Measurements from ENCODE around the gene PGLYRP4.
"Not testable (repeated sequence)": the region's sequence is repeated elsewhere in the genome, so short reads cannot be mapped to it uniquely, and the experiment has no call there.

Gene PGLYRP4

GRCh38 chr1:153316013-153316412, 32.6 kb downstream of the PGLYRP4 start:
- H3K23ac ChIP-seq (ENCODE audit: low read length in 2 of 2); H3K27me3 ChIP-seq (ENCODE audit: control insufficient read depth in 1 of 2, insufficient read depth in 1 of 2, low read length in 2 of 2); H3K9me3 ChIP-seq (ENCODE audit: control insufficient read depth, low read length); H4K91ac ChIP-seq (ENCODE audit: low read length); H2BK120ac ChIP-seq (ENCODE audit: low read depth, low read length); H3K14ac ChIP-seq (ENCODE audit: low read length in 2 of 2); H3K18ac ChIP-seq (ENCODE audit: low read depth in 1 of 2, low read length in 2 of 2); H3K4ac ChIP-seq (ENCODE audit: low read depth in 1 of 2, low read length in 2 of 2); H3K9ac ChIP-seq (ENCODE audit: low read length); H3K36me3 ChIP-seq (ENCODE audit: control insufficient read depth in 1 of 2, insufficient read depth in 2 of 2, low read depth in 1 of 2, low read length in 2 of 2); H3K79me1 ChIP-seq (replicated peaks; ENCODE audit: low read length, poor library complexity, severe bottlenecking); DNase-seq; H2BK5ac ChIP-seq (ENCODE audit: low read depth, low read length, poor library complexity, severe bottlenecking); H2AK5ac ChIP-seq (ENCODE audit: low read length, severe bottlenecking); H3K4me1 ChIP-seq (ENCODE audit: control insufficient read depth, insufficient read depth, low read depth, low read length); H2BK15ac ChIP-seq (ENCODE audit: low read depth, poor library complexity, severe bottlenecking); H4K8ac ChIP-seq (ENCODE audit: low read length); H3K4me3 ChIP-seq (ENCODE audit: insufficient read depth in 1 of 2, low read depth in 1 of 2, low read length in 2 of 2); H2BK12ac ChIP-seq (ENCODE audit: low read length in 2 of 2); H3K4me2 ChIP-seq (ENCODE audit: low read length, poor library complexity, severe bottlenecking); H2AFZ ChIP-seq (ENCODE audit: low read depth, low read length); H3K27ac ChIP-seq (ENCODE audit: low read length, poor library complexity, severe bottlenecking): not testable (repeated sequence)

- H2BK15ac ChIP-seq (ENCODE audit: low read depth, poor library complexity, severe bottlenecking); H2BK5ac ChIP-seq (ENCODE audit: low read depth, low read length, poor library complexity, severe bottlenecking); H3K4ac ChIP-seq (ENCODE audit: low read depth in 1 of 2, low read length in 2 of 2); H2AFZ ChIP-seq (ENCODE audit: low read depth, low read length); DNase-seq; H3K14ac ChIP-seq (ENCODE audit: low read length in 2 of 2); H2BK12ac ChIP-seq (ENCODE audit: low read length in 2 of 2); H3K9me3 ChIP-seq (ENCODE audit: control insufficient read depth, low read length); H3K9ac ChIP-seq (ENCODE audit: low read length); H4K91ac ChIP-seq (ENCODE audit: low read length); H3K27me3 ChIP-seq (ENCODE audit: control insufficient read depth in 1 of 2, insufficient read depth in 1 of 2, low read length in 2 of 2); H3K4me3 ChIP-seq (ENCODE audit: insufficient read depth in 1 of 2, low read depth in 1 of 2, low read length in 2 of 2); H3K23ac ChIP-seq (ENCODE audit: low read length in 2 of 2); H3K18ac ChIP-seq (ENCODE audit: low read depth in 1 of 2, low read length in 2 of 2); H3K79me1 ChIP-seq (replicated peaks; ENCODE audit: low read length, poor library complexity, severe bottlenecking); H3K36me3 ChIP-seq (ENCODE audit: control insufficient read depth in 1 of 2, insufficient read depth in 2 of 2, low read depth in 1 of 2, low read length in 2 of 2); H2BK120ac ChIP-seq (ENCODE audit: low read depth, low read length); H3K4me1 ChIP-seq (ENCODE audit: control insufficient read depth, insufficient read depth, low read depth, low read length); H4K8ac ChIP-seq (ENCODE audit: low read length); H2AK5ac ChIP-seq (ENCODE audit: low read length, severe bottlenecking); H3K4me2 ChIP-seq (ENCODE audit: low read length, poor library complexity, severe bottlenecking); H3K27ac ChIP-seq (ENCODE audit: low read length, poor library complexity, severe bottlenecking): not testable (repeated sequence)
Observed at GRCh38 chr1:153314388-153314787, 34.3 kb downstream of the PGLYRP4 start.

- 69% methylated on average over 2 of the region's 2 CpGs for WGBS
- no peaks in the 10 kb centered on the region for H3K4me1 ChIP-seq (ENCODE audit: control insufficient read depth, insufficient read depth, low read depth, low read length)
Observed at GRCh38 chr1:153313288-153313687, 35.4 kb downstream of the PGLYRP4 start.

GRCh38 chr1:153312570-153313186, 36.0 kb downstream of the PGLYRP4 start, which contains the start of gene PGLYRP3:
Gene PGLYRP3 (minus strand): TSS chr1:153312952. CDS start chr1:153310665, 2,287 bp downstream.
- Histone ChIP-seq H2BK5ac (ENCODE audit: low read depth, low read length, poor library complexity, severe bottlenecking) (no peak within 1 kb of the TSS), H3K36me3 (ENCODE audit: control insufficient read depth in 1 of 2, insufficient read depth in 2 of 2, low read depth in 1 of 2, low read length in 2 of 2) (no peaks in the 10 kb centered on the region), H3K9ac (ENCODE audit: low read length) (no peak within 1 kb of the TSS), H3K27ac (ENCODE audit: low read length, poor library complexity, severe bottlenecking) (no peak within 1 kb of the TSS), H3K18ac (ENCODE audit: low read depth in 1 of 2, low read length in 2 of 2) (no peak within 1 kb of the TSS), H2AFZ (ENCODE audit: low read depth, low read length) (no peak within 1 kb of the TSS), H3K23ac (ENCODE audit: low read length in 2 of 2) (no peak within 1 kb of the TSS), H3K79me1 (replicated peaks; ENCODE audit: low read length, poor library complexity, severe bottlenecking) (no peaks in the 10 kb centered on the region), H3K9me3 (ENCODE audit: control insufficient read depth, low read length) (no peaks in the 10 kb centered on the region), H2BK12ac (ENCODE audit: low read length in 2 of 2) (no peak within 1 kb of the TSS), H4K8ac (ENCODE audit: low read length) (no peak within 1 kb of the TSS), H3K4ac (ENCODE audit: low read depth in 1 of 2, low read length in 2 of 2) (no peak within 1 kb of the TSS), H2BK120ac (ENCODE audit: low read depth, low read length) (no peak within 1 kb of the TSS), H2BK15ac (ENCODE audit: low read depth, poor library complexity, severe bottlenecking) (no peak within 1 kb of the TSS), H3K14ac (ENCODE audit: low read length in 2 of 2) (no peak within 1 kb of the TSS), H2AK5ac (ENCODE audit: low read length, severe bottlenecking) (no peak within 1 kb of the TSS), H3K4me3 (ENCODE audit: insufficient read depth in 1 of 2, low read depth in 1 of 2, low read length in 2 of 2) (no peak within 1 kb of the TSS), H3K4me2 (ENCODE audit: low read length, poor library complexity, severe bottlenecking) (no peak within 1 kb of the TSS), H3K4me1 (ENCODE audit: control insufficient read depth, insufficient read depth, low read depth, low read length) (no peaks in the 10 kb centered on the region), H3K27me3 (ENCODE audit: control insufficient read depth in 1 of 2, insufficient read depth in 1 of 2, low read length in 2 of 2) (peaks cover 0 to 8% of the 10 kb centered on the region in 2 experiments), H4K91ac (ENCODE audit: low read length) (no peak within 1 kb of the TSS)
- no peak for DNase-seq
- 49% methylated on average over 4 of the region's 4 CpGs for WGBS

More at GRCh38 chr1:153313288-153313687, 35.4 kb downstream of the PGLYRP4 start:
- Histone ChIP-seq H2AK5ac (ENCODE audit: low read length, severe bottlenecking) (no peak overlapping the region), H3K36me3 (ENCODE audit: control insufficient read depth in 1 of 2, insufficient read depth in 2 of 2, low read depth in 1 of 2, low read length in 2 of 2) (no peaks in the 10 kb centered on the region), H2BK120ac (ENCODE audit: low read depth, low read length) (no peak overlapping the region), H4K8ac (ENCODE audit: low read length) (no peak overlapping the region), H3K9me3 (ENCODE audit: control insufficient read depth, low read length) (no peaks in the 10 kb centered on the region), H3K23ac (ENCODE audit: low read length in 2 of 2) (no peak overlapping the region), H3K14ac (ENCODE audit: low read length in 2 of 2) (no peak overlapping the region), H3K27me3 (ENCODE audit: control insufficient read depth in 1 of 2, insufficient read depth in 1 of 2, low read length in 2 of 2) (peaks cover 0 to 8% of the 10 kb centered on the region in 2 experiments), H3K27ac (ENCODE audit: low read length, poor library complexity, severe bottlenecking) (no peak overlapping the region), H3K18ac (ENCODE audit: low read depth in 1 of 2, low read length in 2 of 2) (no peak overlapping the region), H3K9ac (ENCODE audit: low read length) (no peak overlapping the region), H2AFZ (ENCODE audit: low read depth, low read length) (no peak overlapping the region), H3K4me2 (ENCODE audit: low read length, poor library complexity, severe bottlenecking) (no peak overlapping the region), H3K4me3 (ENCODE audit: insufficient read depth in 1 of 2, low read depth in 1 of 2, low read length in 2 of 2) (no peak overlapping the region), H4K91ac (ENCODE audit: low read length) (no peak overlapping the region), H2BK15ac (ENCODE audit: low read depth, poor library complexity, severe bottlenecking) (no peak overlapping the region), H2BK5ac (ENCODE audit: low read depth, low read length, poor library complexity, severe bottlenecking) (no peak overlapping the region), H3K4ac (ENCODE audit: low read depth in 1 of 2, low read length in 2 of 2) (no peak overlapping the region), H3K79me1 (replicated peaks; ENCODE audit: low read length, poor library complexity, severe bottlenecking) (no peaks in the 10 kb centered on the region), H2BK12ac (ENCODE audit: low read length in 2 of 2) (no peak overlapping the region)
- DNase-seq, result no peak

All from mesenchymal stem cell (in vitro differentiated cells and primary cell).